HepG2 (cell line): ENCODE results near the gene TBXAS1. TPM values are rescaled to one million over a fixed set of nuclear protein-coding genes. Genes with fewer than 3 reads are reported as not detected.

Experiments
- ATAC-seq: fragments of 200-7000 bp; cut with Tn5 transposase; 3 replicates; pipeline ENCODE4 v1.9.1; 2020; ENCODE audit warnings: mild to moderate bottlenecking, moderate library complexity
- BruUV-seq: library from RNA; stranded (reverse); fragments of 400-500 nt; replicated peaks from 2 replicates; lab custom pipeline; 2021; lab: Mats Ljungman, UMichigan
- CTCF ChIA-PET: fragments of 300-600 bp; formaldehyde crosslinking; extraction: SDS; loops from one replicate; lab custom pipeline; 2021; ENCODE audit warnings: low total read pairs, inconsistent platforms, low intra/inter-chr PET ratio; lab: Yijun Ruan, JAX
- POLR2A ChIA-PET: fragments of 350-600 bp; sonication (Branson Sonifier 250); formaldehyde crosslinking; loops from one replicate; lab custom pipeline; 2020; ENCODE audit warnings: antibody characterized with exemption, inconsistent platforms; lab: Yijun Ruan, JAX
- DNase-seq: peaks from one replicate; pipeline ENCODE4 v3.0.0-alpha.2; 2015; ENCODE audit warnings: low spot score
- FAIRE-seq: peaks from 3 replicates; lab custom pipeline; 2011; peaks lifted over from hg19 to GRCh38; lab: Jason Lieb, UNC
- H2AFZ ChIP-seq: one replicate; pipeline ENCODE4 v1.6.1; 2011; ENCODE audit warnings: low read length, inconsistent platforms
- H3K27ac ChIP-seq: fragments of 300-600 bp; 3 replicates; pipeline ENCODE4 v1.8.0; 2011; ENCODE audit warnings: mixed run types, mild to moderate bottlenecking, mixed read lengths, low read length, inconsistent platforms; ENCODE audit not compliant: insufficient read depth; ENCODE audit errors: extremely low read length
- H3K27me3 ChIP-seq, 2 experiments: fragments of 200-600 bp in 1 of 2; 2 replicates in 1 of 2; 3 replicates in 1 of 2; pipeline versions ENCODE4 v1.6.0 to v1.8.0; 2011; ENCODE audit warnings: low read length in 2 of 2, mild to moderate bottlenecking in 2 of 2, moderate library complexity in 2 of 2, inconsistent platforms in 1 of 2; ENCODE audit not compliant: insufficient read depth in 2 of 2, control insufficient read depth in 1 of 2
- H3K36me3 ChIP-seq, 2 experiments: fragments of 200-600 bp in 1 of 2; replicated peaks in 1 of 2; 2 replicates in 1 of 2; 3 replicates in 1 of 2; pipeline versions ENCODE4 v1.5.1 to v1.8.0; 2011; ENCODE audit warnings: low read length in 2 of 2, inconsistent platforms in 1 of 2; ENCODE audit not compliant: insufficient read depth in 2 of 2, control insufficient read depth in 1 of 2
- H3K4me1 ChIP-seq: 2 replicates; pipeline ENCODE4 v1.5.1; 2012; ENCODE audit warnings: low read length, inconsistent platforms; ENCODE audit not compliant: insufficient read depth
- H3K4me2 ChIP-seq: 2 replicates; pipeline ENCODE4 v1.6.0; 2011; ENCODE audit warnings: low read depth, low read length, inconsistent platforms
- H3K4me3 ChIP-seq, 3 experiments: fragments of 200-600 bp in 1 of 3; sonication (generic), shearing (Covaris generic) in 1 of 3; replicated peaks in 1 of 3; 2 replicates each; pipeline ENCODE4 v1.5.1; 2011 to 2016; ENCODE audit warnings: low read length in 3 of 3, inconsistent platforms in 2 of 3, low read depth in 2 of 3, mild to moderate bottlenecking in 2 of 3, control low read depth in 1 of 3, mixed read lengths in 1 of 3; ENCODE audit not compliant: insufficient read depth in 1 of 3
- H3K79me2 ChIP-seq: one replicate; pipeline ENCODE4 v1.6.1; 2011; ENCODE audit warnings: low read length, inconsistent platforms; ENCODE audit not compliant: insufficient read depth
- H3K9ac ChIP-seq: 2 replicates; pipeline ENCODE4 v1.6.0; 2011; ENCODE audit warnings: mild to moderate bottlenecking, low read depth, low read length, inconsistent platforms; ENCODE audit not compliant: insufficient read depth
- H3K9me3 ChIP-seq: 2 replicates; pipeline ENCODE4 v1.5.1; 2012; ENCODE audit warnings: mild to moderate bottlenecking, low read length
- H4K20me1 ChIP-seq: 2 replicates; pipeline ENCODE4 v1.6.0; 2011; ENCODE audit warnings: inconsistent platforms, mild to moderate bottlenecking, low read length, moderate library complexity; ENCODE audit not compliant: insufficient read depth
- ESRRA ChIP-seq: sonication (generic); formaldehyde crosslinking; IDR thresholded peaks from 2 replicates; pipeline ENCODE4 v1.5.1; 2020; ENCODE audit warnings: mild to moderate bottlenecking, low read depth, missing genetic modification reagents
- GATA4 ChIP-seq: sonication (generic); IDR thresholded peaks from 2 replicates; pipeline ENCODE4 v1.6.1; 2016; ENCODE audit warnings: antibody characterized with exemption, low read depth, borderline replicate concordance
- GFI1 ChIP-seq: sonication (generic); formaldehyde crosslinking; IDR thresholded peaks from 2 replicates; pipeline ENCODE4 v1.5.0; 2020; ENCODE audit warnings: missing genetic modification reagents, mild to moderate bottlenecking, borderline replicate concordance
- HOXA9 ChIP-seq: sonication (generic); formaldehyde crosslinking; IDR thresholded peaks from 2 replicates; pipeline ENCODE4 v1.8.1; 2022; ENCODE audit warnings: missing genetic modification reagents, mild to moderate bottlenecking, moderate library complexity, borderline replicate concordance
- IKZF4 ChIP-seq: sonication (generic); formaldehyde crosslinking; IDR thresholded peaks from 2 replicates; pipeline ENCODE4 v1.5.1; 2020; ENCODE audit warnings: borderline replicate concordance, mild to moderate bottlenecking, low read depth, missing genetic modification reagents; ENCODE audit errors: not compliant biosample characterization
- KAT7 ChIP-seq: IDR thresholded peaks from 2 replicates; pipeline ENCODE4 v1.6.1; 2018; ENCODE audit warnings: borderline replicate concordance, missing compliant biosample characterization
- MTF1 ChIP-seq: sonication (generic); formaldehyde crosslinking; IDR thresholded peaks from 2 replicates; pipeline ENCODE4 v1.5.0; 2020; ENCODE audit warnings: missing genetic modification reagents
- PRDM15 ChIP-seq: sonication (generic); formaldehyde crosslinking; IDR thresholded peaks from 2 replicates; pipeline ENCODE4 v1.4.0; 2020; ENCODE audit warnings: missing genetic modification reagents
- REXO4 ChIP-seq: sonication (generic); formaldehyde crosslinking; IDR thresholded peaks from 2 replicates; pipeline ENCODE4 v1.8.0; 2022; ENCODE audit warnings: missing genetic modification reagents, mild to moderate bottlenecking, borderline replicate concordance
- ZHX1 ChIP-seq: sonication (generic); formaldehyde crosslinking; IDR thresholded peaks from 2 replicates; pipeline ENCODE4 v1.8.1; 2022; ENCODE audit warnings: low read depth, mild to moderate bottlenecking, missing genetic modification reagents
- ZNF547 ChIP-seq: sonication (generic); formaldehyde crosslinking; IDR thresholded peaks from 2 replicates; pipeline ENCODE4 v1.5.1; 2020; ENCODE audit warnings: mild to moderate bottlenecking, missing genetic modification reagents
- ZNF713 ChIP-seq: sonication (generic); formaldehyde crosslinking; IDR thresholded peaks from 2 replicates; pipeline ENCODE4 v1.4.0; 2020; ENCODE audit warnings: mild to moderate bottlenecking, missing genetic modification reagents
- ZNF879 ChIP-seq: sonication (generic); formaldehyde crosslinking; IDR thresholded peaks from 2 replicates; pipeline ENCODE4 v1.8.1; 2023; ENCODE audit warnings: missing genetic modification reagents
- WGBS: methylation state at CpG from one replicate; pipeline ENCODE4 v1.1.6; 2017; ENCODE audit warnings: low lambda C conversion rate; 5-methylcytosine and 5-hydroxymethylcytosine counted together
- in situ Hi-C: cut with HindIII; loops from 2 replicates; pipeline ENCODE4 v1.10.0; 2017; ENCODE audit warnings: low pct_unique_long_range_greater_than_20kb; ENCODE audit not compliant: extremely low pct_ligation_motif_present
- intact Hi-C: fragments of 100-400 bp; cut with micrococcal nuclease; formaldehyde crosslinking; loops from one replicate; pipeline ENCODE4 v1.10.0; 2022; ENCODE audit not compliant: unreplicated experiment
- polyA plus RNA-seq, 8 experiments: library from polyadenylated mRNA; depleted of rRNA in 3 of 8; stranded (reverse) in 7 of 8; unstranded in 1 of 8; fragments of >200 nt; fragmentation: Illumina TruSeq in 4 of 8; extraction: Trizol in 4 of 8; gene quantifications; 2 replicates each; pipeline versions ENCODE4 v1.2.1 to v1.2.3, GENCODE V29; 2011 to 2016; ENCODE audit warnings: low read depth in 4 of 8, missing spikeins in 1 of 8, mixed read lengths in 1 of 8; ENCODE audit not compliant: insufficient read depth in 1 of 8
- total RNA-seq, 5 experiments: library from RNA; depleted of rRNA; stranded (reverse); fragments of >200 nt; fragmentation: Illumina TruSeq; extraction: Trizol; gene quantifications; 2 replicates each; pipeline ENCODE4 v1.2.3, GENCODE V29; 2016; ENCODE audit warnings: low read depth in 1 of 5
- TF ChIP-seq, protein P1 (sequence below): sonication (generic); formaldehyde crosslinking; IDR thresholded peaks from 2 replicates; pipeline ENCODE4 v1.4.0; 2020; ENCODE audit warnings: mild to moderate bottlenecking, missing genetic modification reagents
- TF ChIP-seq, protein P2 (sequence below): sonication (generic); formaldehyde crosslinking; IDR thresholded peaks from 2 replicates; pipeline ENCODE4 v1.5.0; 2020; ENCODE audit warnings: missing genetic modification reagents

Gene TBXAS1
- total and polyA plus RNA-seq, 2 of the 13 experiments (the other 11 are each of a cell fraction or from before 2014, with no cell fraction given): 4.0 to 4.9 TPM

- ATAC-seq: no peak
- intact Hi-C loops: no loop called here
- H3K27ac ChIP-seq: no peak overlapping the region
- H3K36me3 ChIP-seq: no peaks in the 10 kb centered on the region
- BruUV-seq: no TSS peak
- CTCF ChIA-PET: no interaction called here
- no peaks in the 10 kb centered on the region for H3K9me3 ChIP-seq
- no peak overlapping the region for H2AFZ ChIP-seq
- peaks cover 0 to 27% of the 10 kb centered on the region in 2 experiments; a peak in 3 of 5 replicates for H3K27me3 ChIP-seq
- 50% methylated on average over 14 of the region's 14 CpGs for WGBS
- TF ChIP-seq, protein P1, sequence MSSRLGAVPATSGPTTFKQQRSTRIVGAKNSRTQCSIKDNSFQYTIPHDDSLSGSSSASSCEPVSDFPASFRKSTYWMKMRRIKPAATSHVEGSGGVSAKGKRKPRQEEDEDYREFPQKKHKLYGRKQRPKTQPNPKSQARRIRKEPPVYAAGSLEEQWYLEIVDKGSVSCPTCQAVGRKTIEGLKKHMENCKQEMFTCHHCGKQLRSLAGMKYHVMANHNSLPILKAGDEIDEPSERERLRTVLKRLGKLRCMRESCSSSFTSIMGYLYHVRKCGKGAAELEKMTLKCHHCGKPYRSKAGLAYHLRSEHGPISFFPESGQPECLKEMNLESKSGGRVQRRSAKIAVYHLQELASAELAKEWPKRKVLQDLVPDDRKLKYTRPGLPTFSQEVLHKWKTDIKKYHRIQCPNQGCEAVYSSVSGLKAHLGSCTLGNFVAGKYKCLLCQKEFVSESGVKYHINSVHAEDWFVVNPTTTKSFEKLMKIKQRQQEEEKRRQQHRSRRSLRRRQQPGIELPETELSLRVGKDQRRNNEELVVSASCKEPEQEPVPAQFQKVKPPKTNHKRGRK (CRISPR knock-in tag): no peak
- TF ChIP-seq GFI1: no peak
- TF ChIP-seq ZNF547 (CRISPR knock-in tag): no peak
- TF ChIP-seq, protein P2, sequence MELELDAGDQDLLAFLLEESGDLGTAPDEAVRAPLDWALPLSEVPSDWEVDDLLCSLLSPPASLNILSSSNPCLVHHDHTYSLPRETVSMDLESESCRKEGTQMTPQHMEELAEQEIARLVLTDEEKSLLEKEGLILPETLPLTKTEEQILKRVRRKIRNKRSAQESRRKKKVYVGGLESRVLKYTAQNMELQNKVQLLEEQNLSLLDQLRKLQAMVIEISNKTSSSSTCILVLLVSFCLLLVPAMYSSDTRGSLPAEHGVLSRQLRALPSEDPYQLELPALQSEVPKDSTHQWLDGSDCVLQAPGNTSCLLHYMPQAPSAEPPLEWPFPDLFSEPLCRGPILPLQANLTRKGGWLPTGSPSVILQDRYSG: no peak
- TF ChIP-seq KAT7 (CRISPR knock-in tag): no peak
- no peak for TF ChIP-seq ZNF879 (CRISPR knock-in tag)
- no peak for TF ChIP-seq ZNF713
- no peak for TF ChIP-seq ZHX1 (CRISPR knock-in tag)
- no peak for TF ChIP-seq HOXA9 (CRISPR knock-in tag)
- no peak for TF ChIP-seq IKZF4 (CRISPR knock-in tag)
- no peak for TF ChIP-seq MTF1 (CRISPR knock-in tag)
- TF ChIP-seq GATA4: no peak
- TF ChIP-seq ESRRA (CRISPR knock-in tag): no peak
- TF ChIP-seq REXO4 (CRISPR knock-in tag): no peak
- no peak for TF ChIP-seq PRDM15 (CRISPR knock-in tag)
- TF ChIP-seq, all 625 proteins: peak for 0
- no peaks in the 10 kb centered on the region for H3K79me2 ChIP-seq
- POLR2A ChIA-PET: no interaction called here
- H4K20me1 ChIP-seq: no peaks in the 10 kb centered on the region
- H3K4me1 ChIP-seq: no peaks in the 10 kb centered on the region
- H3K9ac ChIP-seq: no peak overlapping the region
- no peak for FAIRE-seq
- H3K4me2 ChIP-seq: no peak overlapping the region
- in situ Hi-C loops: no loop called here
- H3K4me3 ChIP-seq: no peak overlapping the region
- DNase-seq: no peak
Measured at GRCh38 chr7:139821349-139822105, 7.5 kb upstream of the TBXAS1 start.
